Erythroblast (primary cell): ENCODE measurements around the gene MOV10L1.

Experiments
- DNase-seq, 2 experiments: peaks; one replicate each; lab custom pipeline; 2025; lab: John Stamatoyannopoulos, UW
- GATA1 ChIP-seq: IDR thresholded peaks from 2 replicates; pipeline ENCODE4 v1.6.1; 2011; ENCODE audit warnings: low read depth, mild to moderate bottlenecking, control low read depth, low read length, moderate library complexity
- POLR2A ChIP-seq: IDR thresholded peaks from 2 replicates; pipeline ENCODE4 v1.6.1; 2011; ENCODE audit warnings: mild to moderate bottlenecking, low read length

MOV10L1 gene

GRCh38 chr22:50150161-50151129, 60.6 kb downstream of the MOV10L1 start:
- no peak for TF ChIP-seq POLR2A
- TF ChIP-seq GATA1, result no peak
- DNase-seq, result no peak

- DNase-seq, result no peak
- no peak for TF ChIP-seq GATA1
- TF ChIP-seq POLR2A, result no peak
Observed at GRCh38 chr22:50151571-50152537, 62.0 kb downstream of the MOV10L1 start.

- TF ChIP-seq POLR2A (no peak), GATA1 (no peak)
- no peak for DNase-seq
Observed at GRCh38 chr22:50153056-50153755, 63.4 kb downstream of the MOV10L1 start.

GRCh38 chr22:50153756-50154140, 63.9 kb downstream of the MOV10L1 start:
- no peak for DNase-seq
- no peak for TF ChIP-seq POLR2A
- no peak for TF ChIP-seq GATA1

- TF ChIP-seq POLR2A (no peak), GATA1 (no peak)
- no peak for DNase-seq
Observed at GRCh38 chr22:50157709-50158375, 68.0 kb downstream of the MOV10L1 start.

GRCh38 chr22:50160947-50161346, 71.1 kb downstream of the MOV10L1 start:
- TF ChIP-seq GATA1 (no peak), POLR2A (no peak)
- DNase-seq, result no peak

- no peak for DNase-seq
- TF ChIP-seq GATA1, result no peak
- TF ChIP-seq POLR2A, result no peak
Observed at GRCh38 chr22:50161508-50162390, 71.9 kb downstream of the MOV10L1 start.

- no peak for DNase-seq
- no peak for TF ChIP-seq GATA1
- TF ChIP-seq POLR2A, result no peak
Observed at GRCh38 chr22:50162391-50162956, 72.7 kb downstream of the MOV10L1 start.

GRCh38 chr22:50165436-50166123, 75.8 kb downstream of the MOV10L1 start:
- no peak for DNase-seq
- TF ChIP-seq GATA1 (no peak), POLR2A (no peak)

GRCh38 chr22:50167689-50168489, 78.1 kb downstream of the MOV10L1 start:
- DNase-seq, result no peak
- no peak for TF ChIP-seq GATA1
- TF ChIP-seq POLR2A, result no peak

- DNase-seq, result peak; percentile 60 to 78
Observed at GRCh38 chr22:50168490-50169180, 78.8 kb downstream of the MOV10L1 start.
